ENCODE measurements around the gene HMGB4. TPM values are rescaled to one million over a fixed set of nuclear protein-coding genes. Genes with fewer than 3 reads are reported as not detected.

The HMGB4 gene
- total and polyA plus RNA-seq, 7 experiments from 2014 or later: not detected

DNA sequence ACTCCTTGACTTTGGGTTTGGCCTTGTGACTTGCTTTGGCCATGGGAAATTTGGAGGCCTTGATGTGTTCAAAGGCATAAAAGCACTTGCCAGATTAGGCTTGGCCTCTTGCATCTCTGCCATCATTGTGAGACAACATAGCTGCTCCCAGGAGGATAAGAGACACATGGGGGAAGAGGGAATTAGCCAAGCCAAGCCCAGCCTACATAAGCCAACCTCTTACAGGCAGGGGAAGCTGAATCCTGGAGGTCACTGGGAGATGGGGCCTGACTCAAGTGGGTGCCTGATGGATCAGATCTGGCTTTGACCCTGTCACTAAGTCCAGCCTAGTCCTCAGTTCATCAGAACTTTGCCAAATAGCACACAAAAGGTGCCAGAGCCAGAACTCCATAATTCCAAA is 37.6 kb upstream of the HMGB4 start:
- peaks cover 0 to 40% (median 28%) of the 10 kb centered on the region in 5 donors for H3K27me3 Mint-ChIP-seq
- no peak overlapping the region for H3K4me3 ChIP-seq (ENCODE audit: low read length)
- no peaks in the 10 kb centered on the region for H3K4me1 Mint-ChIP-seq
- H3K4me1 ChIP-seq (ENCODE audit: control insufficient read depth in 2 of 2, insufficient read depth in 2 of 2, low read length in 2 of 2): no peaks in the 10 kb centered on the region
- DNase-seq (no peak), ATAC-seq (no peak)
- no peaks in the 10 kb centered on the region for H3K9me3 ChIP-seq (ENCODE audit: control insufficient read depth in 2 of 3, low read length in 3 of 3)
- no peaks in the 10 kb centered on the region for H3K27me3 ChIP-seq (ENCODE audit: control insufficient read depth in 2 of 2, insufficient read depth in 2 of 2, low read length in 2 of 2)
- intact Hi-C loops (cut with micrococcal nuclease): no loop called here
- H3K27ac Mint-ChIP-seq: no peak overlapping the region
- peaks cover 0 to 4% (median 0%) of the 10 kb centered on the region in 5 donors for H3K36me3 Mint-ChIP-seq
- no peak overlapping the region for H3K4me3 Mint-ChIP-seq
- POLR2A ChIA-PET: no interaction called here
- CTCF ChIA-PET: no interaction called here
- peaks cover 0 to 11% (median 2%) of the 10 kb centered on the region in 11 donors for H3K9me3 Mint-ChIP-seq
- H3K36me3 ChIP-seq (ENCODE audit: control insufficient read depth in 2 of 3, insufficient read depth in 3 of 3, low read length in 3 of 3): no peaks in the 10 kb centered on the region
- no peak overlapping the region for H3K27ac ChIP-seq (ENCODE audit: low read depth, low read length)

DNA sequence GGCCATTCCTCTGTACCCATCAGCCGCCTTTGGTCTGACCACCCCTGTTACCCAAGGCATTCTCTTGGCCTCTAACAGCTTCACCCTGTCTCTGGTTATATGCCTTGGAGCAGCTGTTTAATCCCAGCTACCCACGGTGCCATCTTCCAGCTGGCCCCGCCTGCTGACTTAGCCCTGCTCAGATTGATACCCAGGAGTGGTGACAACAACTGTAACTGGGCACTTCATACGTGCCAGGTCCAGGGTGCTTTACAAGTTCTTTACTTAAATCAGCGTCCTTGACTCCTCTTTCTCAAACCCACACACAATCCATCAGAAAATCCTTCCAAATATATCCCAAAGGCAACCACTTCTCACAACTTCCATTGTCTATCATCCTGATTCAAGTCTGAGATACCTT is 37.2 kb upstream of the HMGB4 start:
- H3K4me1 ChIP-seq (ENCODE audit: control insufficient read depth in 2 of 2, insufficient read depth in 2 of 2, low read length in 2 of 2): no peaks in the 10 kb centered on the region
- Mint-ChIP-seq H3K27me3 (peaks cover 0 to 38% (median 28%) of the 10 kb centered on the region in 5 donors), H3K9me3 (peaks cover 0 to 11% (median 2%) of the 10 kb centered on the region in 11 donors), H3K27ac (no peak overlapping the region), H3K4me3 (no peak overlapping the region), H3K36me3 (peaks cover 0 to 4% (median 0%) of the 10 kb centered on the region in 5 donors), H3K4me1 (no peaks in the 10 kb centered on the region)
- no peaks in the 10 kb centered on the region for H3K9me3 ChIP-seq (ENCODE audit: control insufficient read depth in 2 of 3, low read length in 3 of 3)
- ATAC-seq: no peak
- intact Hi-C loops (cut with micrococcal nuclease): no loop called here
- H3K4me3 ChIP-seq (ENCODE audit: low read length): no peak overlapping the region
- no peaks in the 10 kb centered on the region for H3K27me3 ChIP-seq (ENCODE audit: control insufficient read depth in 2 of 2, insufficient read depth in 2 of 2, low read length in 2 of 2)
- no peaks in the 10 kb centered on the region for H3K36me3 ChIP-seq (ENCODE audit: control insufficient read depth in 2 of 3, insufficient read depth in 3 of 3, low read length in 3 of 3)
- POLR2A ChIA-PET: no interaction called here
- CTCF ChIA-PET: no interaction called here
- no peak for DNase-seq
- H3K27ac ChIP-seq (ENCODE audit: low read depth, low read length): no peak overlapping the region

- Histone ChIP-seq H3K27me3 (ENCODE audit: control insufficient read depth in 2 of 2, insufficient read depth in 2 of 2, low read length in 2 of 2) (no peaks in the 10 kb centered on the region), H3K27ac (ENCODE audit: low read depth, low read length) (no peak overlapping the region), H3K4me3 (ENCODE audit: low read length) (no peak overlapping the region), H3K9me3 (ENCODE audit: control insufficient read depth in 2 of 3, low read length in 3 of 3) (no peaks in the 10 kb centered on the region), H3K36me3 (ENCODE audit: control insufficient read depth in 2 of 3, insufficient read depth in 3 of 3, low read length in 3 of 3) (no peaks in the 10 kb centered on the region), H3K4me1 (ENCODE audit: control insufficient read depth in 2 of 2, insufficient read depth in 2 of 2, low read length in 2 of 2) (no peaks in the 10 kb centered on the region)
- CTCF ChIA-PET: no interaction called here
- ATAC-seq (no peak), DNase-seq (no peak)
- intact Hi-C loops (cut with micrococcal nuclease): no loop called here
- Mint-ChIP-seq H3K9me3 (peaks cover 0 to 11% (median 3%) of the 10 kb centered on the region in 11 donors), H3K27ac (no peak overlapping the region), H3K4me3 (no peak overlapping the region), H3K4me1 (no peaks in the 10 kb centered on the region), H3K27me3 (peaks cover 0 to 25% (median 22%) of the 10 kb centered on the region in 5 donors), H3K36me3 (peaks cover 0 to 4% (median 0%) of the 10 kb centered on the region in 5 donors)
- POLR2A ChIA-PET: no interaction called here
Observed at GRCh38 chr1:33828059-33828458, 35.8 kb upstream of the HMGB4 start.

GRCh38 chr1:33828654-33829053 is 35.2 kb upstream of the HMGB4 start:
- H3K9me3 Mint-ChIP-seq: peaks cover 0 to 11% (median 3%) of the 10 kb centered on the region in 11 donors
- Histone ChIP-seq H3K36me3 (ENCODE audit: control insufficient read depth in 2 of 3, insufficient read depth in 3 of 3, low read length in 3 of 3) (no peaks in the 10 kb centered on the region), H3K27ac (ENCODE audit: low read depth, low read length) (no peak overlapping the region), H3K9me3 (ENCODE audit: control insufficient read depth in 2 of 3, low read length in 3 of 3) (no peaks in the 10 kb centered on the region), H3K4me3 (ENCODE audit: low read length) (no peak overlapping the region), H3K27me3 (ENCODE audit: control insufficient read depth in 2 of 2, insufficient read depth in 2 of 2, low read length in 2 of 2) (no peaks in the 10 kb centered on the region), H3K4me1 (ENCODE audit: control insufficient read depth in 2 of 2, insufficient read depth in 2 of 2, low read length in 2 of 2) (no peaks in the 10 kb centered on the region)
- CTCF ChIA-PET: no interaction called here
- no peaks in the 10 kb centered on the region for H3K4me1 Mint-ChIP-seq
- no peak overlapping the region for H3K4me3 Mint-ChIP-seq
- intact Hi-C loops (cut with micrococcal nuclease): no loop called here
- peaks cover 0 to 24% (median 19%) of the 10 kb centered on the region in 5 donors for H3K27me3 Mint-ChIP-seq
- H3K27ac Mint-ChIP-seq: no peak overlapping the region
- POLR2A ChIA-PET: no interaction called here
- H3K36me3 Mint-ChIP-seq: peaks cover 0 to 4% (median 0%) of the 10 kb centered on the region in 5 donors
- DNase-seq (no peak), ATAC-seq (no peak)

DNA sequence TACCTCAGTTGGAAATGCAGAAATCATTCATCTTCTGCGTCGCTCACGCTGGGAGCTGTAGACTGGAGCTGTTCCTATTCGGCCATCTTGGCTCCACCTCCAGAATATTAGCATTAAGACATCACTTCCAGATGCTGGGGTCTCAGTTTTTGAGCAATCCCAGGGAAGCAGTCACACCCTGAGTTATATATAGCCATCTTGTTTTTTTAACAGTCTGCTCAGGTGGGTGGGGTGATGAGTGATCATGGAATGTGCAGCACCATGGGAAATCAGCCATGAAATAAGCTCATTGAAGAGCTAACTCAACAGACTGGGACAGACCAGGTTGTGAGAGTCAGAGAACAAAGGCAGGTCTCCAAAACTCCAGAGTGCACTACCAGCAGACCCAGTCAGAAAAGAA is 27.0 kb upstream of the HMGB4 start:
- peaks cover 0 to 13% (median 6%) of the 10 kb centered on the region in 5 donors for H3K27me3 Mint-ChIP-seq
- H3K36me3 Mint-ChIP-seq: no peaks in the 10 kb centered on the region
- no peak overlapping the region for H3K27ac Mint-ChIP-seq
- H3K4me1 Mint-ChIP-seq: no peaks in the 10 kb centered on the region
- H3K9me3 Mint-ChIP-seq: peaks cover 0 to 7% (median 1%) of the 10 kb centered on the region in 11 donors
- Histone ChIP-seq H3K27ac (ENCODE audit: low read depth, low read length) (no peak overlapping the region), H3K4me1 (ENCODE audit: control insufficient read depth in 2 of 2, insufficient read depth in 2 of 2, low read length in 2 of 2) (no peaks in the 10 kb centered on the region), H3K36me3 (ENCODE audit: control insufficient read depth in 2 of 3, insufficient read depth in 3 of 3, low read length in 3 of 3) (no peaks in the 10 kb centered on the region), H3K27me3 (ENCODE audit: control insufficient read depth in 2 of 2, insufficient read depth in 2 of 2, low read length in 2 of 2) (no peaks in the 10 kb centered on the region), H3K9me3 (ENCODE audit: control insufficient read depth in 2 of 3, low read length in 3 of 3) (no peaks in the 10 kb centered on the region), H3K4me3 (ENCODE audit: low read length) (no peak overlapping the region)
- no peak overlapping the region for H3K4me3 Mint-ChIP-seq
- ATAC-seq: no peak
- ChIA-PET POLR2A (no interaction called here), CTCF (no interaction called here)
- no peak for DNase-seq
- intact Hi-C loops (cut with micrococcal nuclease): no loop called here

DNA sequence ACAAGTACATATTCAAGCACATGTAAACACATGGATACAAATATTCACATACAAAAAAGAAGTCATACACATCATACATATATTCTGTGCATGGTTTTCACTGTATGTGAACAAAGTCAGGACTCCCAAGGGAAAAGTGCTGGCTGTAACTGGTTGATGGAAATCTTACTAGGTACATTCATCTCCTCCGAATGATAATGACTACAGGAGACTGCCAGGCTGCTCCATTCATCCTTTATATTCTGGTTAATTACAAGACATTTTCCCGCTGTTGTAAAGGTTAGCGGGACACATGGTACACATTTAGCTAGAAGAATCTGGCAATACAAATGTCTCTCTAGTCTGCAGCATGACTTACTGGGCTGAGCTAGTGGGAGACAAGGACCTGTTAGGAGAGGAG is 26.2 kb upstream of the HMGB4 start:
- Histone ChIP-seq H3K36me3 (ENCODE audit: control insufficient read depth in 2 of 3, insufficient read depth in 3 of 3, low read length in 3 of 3) (no peaks in the 10 kb centered on the region), H3K4me1 (ENCODE audit: control insufficient read depth in 2 of 2, insufficient read depth in 2 of 2, low read length in 2 of 2) (no peaks in the 10 kb centered on the region), H3K4me3 (ENCODE audit: low read length) (no peak overlapping the region), H3K9me3 (ENCODE audit: control insufficient read depth in 2 of 3, low read length in 3 of 3) (no peaks in the 10 kb centered on the region), H3K27me3 (ENCODE audit: control insufficient read depth in 2 of 2, insufficient read depth in 2 of 2, low read length in 2 of 2) (no peaks in the 10 kb centered on the region), H3K27ac (ENCODE audit: low read depth, low read length) (no peak overlapping the region)
- H3K27me3 Mint-ChIP-seq: peaks cover 0 to 13% (median 8%) of the 10 kb centered on the region in 5 donors
- DNase-seq (no peak), ATAC-seq (no peak)
- ChIA-PET POLR2A (no interaction called here), CTCF (no interaction called here)
- peaks cover 0 to 7% (median 0%) of the 10 kb centered on the region in 11 donors for H3K9me3 Mint-ChIP-seq
- no peaks in the 10 kb centered on the region for H3K4me1 Mint-ChIP-seq
- intact Hi-C loops (cut with micrococcal nuclease): no loop called here
- H3K36me3 Mint-ChIP-seq: no peaks in the 10 kb centered on the region
- H3K4me3 Mint-ChIP-seq: no peak overlapping the region
- H3K27ac Mint-ChIP-seq: no peak overlapping the region

DNA sequence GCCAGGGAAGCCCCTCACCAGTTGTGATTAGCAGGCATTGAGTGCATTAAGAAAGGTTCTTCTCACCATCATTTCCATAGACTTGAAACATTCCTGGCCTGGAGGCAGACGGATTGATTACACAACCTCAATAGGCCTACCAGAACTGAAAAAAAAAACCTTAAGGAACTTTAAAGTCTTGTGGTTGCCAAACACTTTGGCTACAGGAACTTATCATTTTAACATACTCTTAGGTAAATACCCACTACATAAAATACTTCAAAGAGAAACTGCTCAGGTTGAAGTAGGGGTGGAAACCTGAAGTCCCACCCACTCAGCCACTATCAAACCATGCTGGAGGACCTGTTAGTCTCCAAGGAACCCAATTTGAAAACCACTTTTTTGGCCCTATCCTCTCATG is 22.4 kb upstream of the HMGB4 start:
- H3K9me3 ChIP-seq (ENCODE audit: control insufficient read depth in 2 of 3, low read length in 3 of 3): no peaks in the 10 kb centered on the region
- H3K4me1 Mint-ChIP-seq: peaks cover 0 to 2% (median 0%) of the 10 kb centered on the region in 7 donors
- no peaks in the 10 kb centered on the region for H3K4me1 ChIP-seq (ENCODE audit: control insufficient read depth in 2 of 2, insufficient read depth in 2 of 2, low read length in 2 of 2)
- no peak overlapping the region for H3K27ac Mint-ChIP-seq
- H3K36me3 ChIP-seq (ENCODE audit: control insufficient read depth in 2 of 3, insufficient read depth in 3 of 3, low read length in 3 of 3): no peaks in the 10 kb centered on the region
- ChIA-PET POLR2A (no interaction called here), CTCF (no interaction called here)
- H3K27me3 ChIP-seq (ENCODE audit: control insufficient read depth in 2 of 2, insufficient read depth in 2 of 2, low read length in 2 of 2): no peaks in the 10 kb centered on the region
- H3K4me3 Mint-ChIP-seq: no peak overlapping the region
- ATAC-seq (no peak), DNase-seq (no peak)
- H3K9me3 Mint-ChIP-seq: peaks cover 0 to 7% (median 0%) of the 10 kb centered on the region in 11 donors
- intact Hi-C loops (cut with micrococcal nuclease): no loop called here
- H3K36me3 Mint-ChIP-seq: no peaks in the 10 kb centered on the region
- no peak overlapping the region for H3K27ac ChIP-seq (ENCODE audit: low read depth, low read length)
- peaks cover 0 to 19% (median 12%) of the 10 kb centered on the region in 5 donors for H3K27me3 Mint-ChIP-seq
- no peak overlapping the region for H3K4me3 ChIP-seq (ENCODE audit: low read length)

Measured in naive thymus-derived CD4-positive, alpha-beta T cell (primary cell).